HG02840 (cell line): ENCODE data around the gene NPAS2.

ENCODE experiments used
- ATAC-seq: cut with Tn5 transposase; IDR thresholded peaks from one replicate; pipeline ENCODE4 v1.9.1; 2021; ENCODE audit warnings: mild to moderate bottlenecking, moderate library complexity, moderate number of reproducible peaks; ENCODE audit not compliant: unreplicated experiment, low FRiP score

The NPAS2 gene

GRCh38 chr2:100879296-100879695 lies 59.4 kb downstream of the NPAS2 start:
- no peak for ATAC-seq

- ATAC-seq: no peak
These were observed 60.1 kb downstream of the NPAS2 start for GRCh38 chr2:100880036-100880435.

- no peak for ATAC-seq
These were observed 60.8 kb downstream of the NPAS2 start for GRCh38 chr2:100880730-100881129.

GRCh38 chr2:100882645-100883613 lies 63.0 kb downstream of the NPAS2 start:
- no peak for ATAC-seq

- ATAC-seq: no peak
These were observed 64.2 kb downstream of the NPAS2 start for GRCh38 chr2:100884145-100884621.

GRCh38 chr2:100886085-100886484 lies 66.1 kb downstream of the NPAS2 start:
- no peak for ATAC-seq

- no peak for ATAC-seq
These were observed 67.2 kb downstream of the NPAS2 start for GRCh38 chr2:100887039-100887578.

- ATAC-seq: no peak
These were observed 68.0 kb downstream of the NPAS2 start for GRCh38 chr2:100887713-100888495.

GRCh38 chr2:100888601-100889000 lies 68.7 kb downstream of the NPAS2 start:
- no peak for ATAC-seq

GRCh38 chr2:100889286-100889685 lies 69.3 kb downstream of the NPAS2 start:
- ATAC-seq: no peak

- no peak for ATAC-seq
These were observed 72.1 kb downstream of the NPAS2 start for GRCh38 chr2:100891906-100892642.

- no peak for ATAC-seq
These were observed 73.6 kb downstream of the NPAS2 start for GRCh38 chr2:100893392-100894104.

GRCh38 chr2:100894105-100894795 lies 74.3 kb downstream of the NPAS2 start:
- ATAC-seq: no peak

- no peak for ATAC-seq
These were observed 74.8 kb downstream of the NPAS2 start for GRCh38 chr2:100894796-100895156.

GRCh38 chr2:100895402-100895801 lies 75.5 kb downstream of the NPAS2 start:
- no peak for ATAC-seq

GRCh38 chr2:100895934-100896685 lies 76.2 kb downstream of the NPAS2 start:
- no peak for ATAC-seq

GRCh38 chr2:100898035-100898665 lies 78.2 kb downstream of the NPAS2 start:
- no peak for ATAC-seq
